Peyer's patch (tissue), 4 donors: ENCODE data around the gene GGT7.

ENCODE experiments used
- CTCF ChIP-seq, 6 experiments: fragments of 450-650 bp in 4 of 6; fragments of 200-600 bp in 2 of 6; sonication (generic) in 1 of 6; IDR thresholded peaks; one replicate each; pipeline ENCODE4 v1.5.1; 2017 to 2019; ENCODE audit warnings: antibody characterized with exemption in 6 of 6, mild to moderate bottlenecking in 3 of 6, moderate library complexity in 1 of 6
- POLR2A ChIP-seq, 2 donors: fragments of 450-650 bp; IDR thresholded peaks; one replicate each; pipeline ENCODE4 v1.5.1; 2017; ENCODE audit warnings: antibody characterized with exemption in 2 of 2, mild to moderate bottlenecking in 2 of 2, moderate library complexity in 2 of 2

GRCh38 chr20:34859826-34860545 lies 12.7 kb downstream of the GGT7 start:
- no peak for TF ChIP-seq CTCF (IDR thresholded peaks at IDR 0.05)
- no peak for TF ChIP-seq POLR2A (IDR thresholded peaks at IDR 0.05)
